Measurements from ENCODE around the gene FHIT. TPM values are rescaled to one million over a fixed set of nuclear protein-coding genes. Genes with fewer than 3 reads are reported as not detected.

Gene FHIT
- total RNA-seq, 1 donor from 2014 or later: 16.6 TPM

GRCh38 chr3:59857589-59858346 is 1393.5 kb downstream of the FHIT start:
- DNase-seq (ENCODE audit: low spot score): peak; percentile 80
- intact Hi-C loops (cut with DNase I): loop anchor here (2.0 to 5.0 kb wide), 3 partner anchors 281 to 645 kb away; no protein-coding TSS in a partner anchor

GRCh38 chr3:59856934-59857460 is 1394.3 kb downstream of the FHIT start:
- intact Hi-C loops (cut with DNase I): loop anchor here (5.0 kb wide), 2 partner anchors 545 to 645 kb away; no protein-coding TSS in a partner anchor
- DNase-seq (ENCODE audit: low spot score): no peak

GRCh38 chr3:59854061-59854709 is 1397.1 kb downstream of the FHIT start:
- DNase-seq (ENCODE audit: low spot score): no peak
- intact Hi-C loops (cut with DNase I): no loop called here

- intact Hi-C loops (cut with DNase I): no loop called here
- no peak for DNase-seq (ENCODE audit: low spot score)
Observed at GRCh38 chr3:59850417-59850816, 1400.8 kb downstream of the FHIT start.

- intact Hi-C loops (cut with DNase I): no loop called here
- DNase-seq (ENCODE audit: low spot score): no peak
Observed at GRCh38 chr3:59845386-59845785, 1405.9 kb downstream of the FHIT start.

- intact Hi-C loops (cut with DNase I): no loop called here
Observed at GRCh38 chr3:59843821-59844220, 1407.4 kb downstream of the FHIT start.

GRCh38 chr3:59839810-59840515 is 1411.3 kb downstream of the FHIT start:
- intact Hi-C loops (cut with DNase I): no loop called here
- no peak for DNase-seq (ENCODE audit: low spot score)

More at GRCh38 chr3:59843821-59844220, 1407.4 kb downstream of the FHIT start:
- DNase-seq (ENCODE audit: low spot score): no peak

- DNase-seq (ENCODE audit: low spot score): no peak
- intact Hi-C loops (cut with DNase I): no loop called here
Observed at GRCh38 chr3:59839283-59839682, 1412.0 kb downstream of the FHIT start.

- intact Hi-C loops (cut with DNase I): no loop called here
- DNase-seq (ENCODE audit: low spot score): no peak
Observed at GRCh38 chr3:59836531-59836930, 1414.7 kb downstream of the FHIT start.

- DNase-seq (ENCODE audit: low spot score): no peak
- intact Hi-C loops (cut with DNase I): no loop called here
Observed at GRCh38 chr3:59832702-59833101, 1418.5 kb downstream of the FHIT start.

GRCh38 chr3:59832241-59832640 is 1419.0 kb downstream of the FHIT start:
- intact Hi-C loops (cut with DNase I): no loop called here
- no peak for DNase-seq (ENCODE audit: low spot score)

- DNase-seq (ENCODE audit: low spot score): no peak
- intact Hi-C loops (cut with DNase I): no loop called here
Observed at GRCh38 chr3:59831394-59831793, 1419.9 kb downstream of the FHIT start.

GRCh38 chr3:59829527-59829926 is 1421.7 kb downstream of the FHIT start:
- no peak for DNase-seq (ENCODE audit: low spot score)
- intact Hi-C loops (cut with DNase I): no loop called here

GRCh38 chr3:59824876-59825275 is 1426.4 kb downstream of the FHIT start:
- intact Hi-C loops (cut with DNase I): no loop called here
- no peak for DNase-seq (ENCODE audit: low spot score)

- DNase-seq (ENCODE audit: low spot score): no peak
- intact Hi-C loops (cut with DNase I): no loop called here
Observed at GRCh38 chr3:59821274-59821673, 1430.0 kb downstream of the FHIT start.

- no peak for DNase-seq (ENCODE audit: low spot score)
- intact Hi-C loops (cut with DNase I): no loop called here
Observed at GRCh38 chr3:59820352-59820934, 1430.8 kb downstream of the FHIT start.

- no peak for DNase-seq (ENCODE audit: low spot score)
- intact Hi-C loops (cut with DNase I): no loop called here
Observed at GRCh38 chr3:59818919-59819300, 1432.3 kb downstream of the FHIT start.

GRCh38 chr3:59818033-59818918 is 1433.0 kb downstream of the FHIT start:
- intact Hi-C loops (cut with DNase I): no loop called here
- peak; percentile 90 for DNase-seq (ENCODE audit: low spot score)

- DNase-seq (ENCODE audit: low spot score): no peak
- intact Hi-C loops (cut with DNase I): no loop called here
Observed at GRCh38 chr3:59817511-59817910, 1433.7 kb downstream of the FHIT start.
